IMR-90 (cell line): ENCODE data around the gene MUC5B.

ENCODE experiments used
- CEBPB ChIP-seq: IDR thresholded peaks from 2 replicates; pipeline ENCODE4 v1.6.1; 2012; ENCODE audit warnings: low read depth, low read length, improper control_type of control experiment
- CHD1 ChIP-seq: IDR thresholded peaks from 2 replicates; pipeline ENCODE4 v1.6.1; 2012; ENCODE audit warnings: low read depth, low read length, improper control_type of control experiment
- CTCF ChIP-seq: conservative IDR thresholded peaks from 2 replicates; pipeline ENCODE4 v1.5.1; 2012; ENCODE audit warnings: mild to moderate bottlenecking, low read depth, low read length, improper control_type of control experiment
- MAFK ChIP-seq: IDR thresholded peaks from 2 replicates; pipeline ENCODE4 v1.6.1; 2012; ENCODE audit warnings: low read depth, low read length, improper control_type of control experiment
- MXI1 ChIP-seq: IDR thresholded peaks from 2 replicates; pipeline ENCODE4 v1.6.1; 2012; ENCODE audit warnings: low read depth, mild to moderate bottlenecking, low read length, moderate library complexity, borderline replicate concordance
- POLR2A ChIP-seq: IDR thresholded peaks from 2 replicates; pipeline ENCODE4 v1.6.1; 2012; ENCODE audit warnings: mild to moderate bottlenecking, low read depth, low read length
- RAD21 ChIP-seq: IDR thresholded peaks from 2 replicates; pipeline ENCODE4 v1.6.1; 2012; ENCODE audit warnings: low read length, improper control_type of control experiment
- RFX5 ChIP-seq: IDR thresholded peaks from 2 replicates; pipeline ENCODE4 v1.8.0; 2012; ENCODE audit warnings: low read depth, mild to moderate bottlenecking, low read length, moderate library complexity
- TF ChIP-seq, protein P1 (sequence below): fragments of 150-350 bp; IDR thresholded peaks from 2 replicates; pipeline ENCODE4 v1.6.1; 2016; ENCODE audit warnings: low read depth, mild to moderate bottlenecking, low read length, moderate library complexity, borderline replicate concordance
- TF ChIP-seq, protein P2 (sequence below): fragments of 150-350 bp; IDR thresholded peaks from 2 replicates; pipeline ENCODE4 v1.6.1; 2017; ENCODE audit warnings: mild to moderate bottlenecking, antibody characterized with exemption, low read length, low read depth

DNA sequence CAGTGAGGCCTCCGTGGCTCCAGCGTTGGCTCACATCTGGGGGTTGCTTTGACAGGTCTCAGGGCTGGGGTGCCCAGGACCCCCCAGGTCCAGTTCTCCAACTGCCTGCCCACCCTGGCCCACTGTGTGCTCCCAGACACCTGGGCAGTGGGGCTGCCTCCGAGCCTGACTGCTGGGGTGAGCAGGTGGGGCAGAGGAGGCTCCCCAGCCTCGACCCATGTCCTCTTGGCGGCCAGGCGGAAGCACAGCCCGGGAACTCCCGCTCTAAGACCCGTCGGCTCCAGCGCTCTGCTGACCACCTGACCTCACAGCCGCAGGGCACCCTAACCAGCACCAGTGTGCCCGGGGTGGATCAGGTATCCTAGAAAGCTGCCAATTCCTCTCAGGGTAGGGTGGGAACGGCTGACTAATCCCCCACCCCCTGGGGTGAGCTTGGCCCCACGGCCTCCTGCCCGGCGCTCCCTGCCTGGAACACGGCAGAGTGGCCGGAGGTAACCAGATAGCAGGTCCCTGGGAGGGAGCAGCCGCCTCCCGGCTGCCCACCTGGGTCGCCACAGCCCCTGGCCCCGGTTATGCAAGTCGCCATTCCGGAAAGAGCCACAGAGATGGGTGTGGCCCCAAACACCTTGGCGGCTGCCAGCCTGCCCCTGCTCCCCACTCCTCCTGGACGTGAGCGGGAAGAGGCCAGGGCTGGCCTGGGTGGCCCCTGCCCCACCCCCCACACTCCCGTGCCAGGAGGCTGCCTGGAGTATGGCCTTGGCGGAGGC lies 19.2 kb upstream of the MUC5B start:
- TF ChIP-seq CTCF (no peak), CEBPB (no peak), MXI1 (no peak), POLR2A (no peak), RFX5 (no peak), MAFK (no peak), CHD1 (no peak), RAD21 (no peak)
- TF ChIP-seq, protein P1, sequence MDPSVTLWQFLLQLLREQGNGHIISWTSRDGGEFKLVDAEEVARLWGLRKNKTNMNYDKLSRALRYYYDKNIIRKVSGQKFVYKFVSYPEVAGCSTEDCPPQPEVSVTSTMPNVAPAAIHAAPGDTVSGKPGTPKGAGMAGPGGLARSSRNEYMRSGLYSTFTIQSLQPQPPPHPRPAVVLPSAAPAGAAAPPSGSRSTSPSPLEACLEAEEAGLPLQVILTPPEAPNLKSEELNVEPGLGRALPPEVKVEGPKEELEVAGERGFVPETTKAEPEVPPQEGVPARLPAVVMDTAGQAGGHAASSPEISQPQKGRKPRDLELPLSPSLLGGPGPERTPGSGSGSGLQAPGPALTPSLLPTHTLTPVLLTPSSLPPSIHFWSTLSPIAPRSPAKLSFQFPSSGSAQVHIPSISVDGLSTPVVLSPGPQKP: no peak
- TF ChIP-seq, protein P2, sequence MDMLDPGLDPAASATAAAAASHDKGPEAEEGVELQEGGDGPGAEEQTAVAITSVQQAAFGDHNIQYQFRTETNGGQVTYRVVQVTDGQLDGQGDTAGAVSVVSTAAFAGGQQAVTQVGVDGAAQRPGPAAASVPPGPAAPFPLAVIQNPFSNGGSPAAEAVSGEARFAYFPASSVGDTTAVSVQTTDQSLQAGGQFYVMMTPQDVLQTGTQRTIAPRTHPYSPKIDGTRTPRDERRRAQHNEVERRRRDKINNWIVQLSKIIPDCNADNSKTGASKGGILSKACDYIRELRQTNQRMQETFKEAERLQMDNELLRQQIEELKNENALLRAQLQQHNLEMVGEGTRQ: no peak
